Trophoblast cell (in vitro differentiated cells and primary cell): Measurements from ENCODE around the gene PLPP7.

Source experiments
- DNase-seq, 2 donors: peaks; one replicate each; pipeline ENCODE4 v3.0.0-alpha.2; 2016
- H2AFZ ChIP-seq: 2 replicates; pipeline ENCODE4 v1.6.1; 2013; ENCODE audit warnings: low read length, moderate library complexity, mild to moderate bottlenecking; ENCODE audit not compliant: insufficient read depth, poor library complexity
- H2AK5ac ChIP-seq: 2 replicates; pipeline ENCODE4 v1.6.1; 2013; ENCODE audit warnings: mild to moderate bottlenecking, low read length
- H2BK120ac ChIP-seq: 2 replicates; pipeline ENCODE4 v1.6.1; 2013; ENCODE audit warnings: low read length, mild to moderate bottlenecking, moderate library complexity; ENCODE audit not compliant: insufficient read depth, poor library complexity
- H2BK12ac ChIP-seq: 2 replicates; pipeline ENCODE4 v1.6.1; 2013; ENCODE audit warnings: mild to moderate bottlenecking, low read length, moderate library complexity
- H2BK5ac ChIP-seq: 2 replicates; pipeline ENCODE4 v1.6.1; 2013; ENCODE audit warnings: low read length, low read depth, moderate library complexity, mild to moderate bottlenecking; ENCODE audit not compliant: poor library complexity
- H3K14ac ChIP-seq: 2 replicates; pipeline ENCODE4 v1.6.1; 2013; ENCODE audit warnings: mild to moderate bottlenecking, low read length
- H3K18ac ChIP-seq: 2 replicates; pipeline ENCODE4 v1.6.1; 2013; ENCODE audit warnings: mild to moderate bottlenecking, low read length
- H3K23ac ChIP-seq: 2 replicates; pipeline ENCODE4 v1.6.1; 2013; ENCODE audit warnings: low read length
- H3K27ac ChIP-seq: 2 replicates; pipeline ENCODE4 v1.5.1; 2013; ENCODE audit warnings: low read depth, mild to moderate bottlenecking, inconsistent platforms, low read length, moderate library complexity
- H3K27me3 ChIP-seq: 2 replicates; pipeline ENCODE4 v1.6.1; 2013; ENCODE audit warnings: inconsistent platforms, mild to moderate bottlenecking, low read length, moderate library complexity; ENCODE audit not compliant: insufficient read depth
- H3K36me3 ChIP-seq, 2 experiments: 1 replicate in 1 of 2; 2 replicates in 1 of 2; pipeline ENCODE4 v1.6.1; 2013; ENCODE audit warnings: low read length in 2 of 2, mild to moderate bottlenecking in 2 of 2, moderate library complexity in 1 of 2; ENCODE audit not compliant: insufficient read depth in 2 of 2, control insufficient read depth in 1 of 2
- H3K4ac ChIP-seq: 2 replicates; pipeline ENCODE4 v1.6.1; 2013; ENCODE audit warnings: low read depth, mild to moderate bottlenecking, low read length, moderate library complexity
- H3K4me1 ChIP-seq, 2 experiments: 1 replicate in 1 of 2; 2 replicates in 1 of 2; pipeline ENCODE4 v1.6.1; 2013; ENCODE audit warnings: low read length in 2 of 2, mild to moderate bottlenecking in 2 of 2, moderate library complexity in 1 of 2; ENCODE audit not compliant: insufficient read depth in 2 of 2, control insufficient read depth in 1 of 2
- H3K4me2 ChIP-seq: 2 replicates; pipeline ENCODE4 v1.6.1; 2013; ENCODE audit warnings: inconsistent platforms, mild to moderate bottlenecking, low read length, moderate library complexity
- H3K4me3 ChIP-seq: 2 replicates; pipeline ENCODE4 v1.5.1; 2013; ENCODE audit warnings: mild to moderate bottlenecking, low read depth, low read length, inconsistent platforms
- H3K79me1 ChIP-seq: one replicate; pipeline ENCODE4 v1.6.1; 2013; ENCODE audit warnings: low read length
- H3K79me2 ChIP-seq: 2 replicates; pipeline ENCODE4 v1.6.1; 2013; ENCODE audit warnings: low read length, mild to moderate bottlenecking; ENCODE audit not compliant: control insufficient read depth, insufficient read depth, poor library complexity
- H3K9ac ChIP-seq: 2 replicates; pipeline ENCODE4 v1.6.1; 2013; ENCODE audit warnings: mild to moderate bottlenecking, low read length
- H3K9me3 ChIP-seq: 2 replicates; pipeline ENCODE4 v1.6.1; 2013; ENCODE audit warnings: low read depth, mild to moderate bottlenecking, control low read depth, inconsistent platforms, low read length; ENCODE audit not compliant: insufficient read depth
- H4K12ac ChIP-seq: 2 replicates; pipeline ENCODE4 v1.6.1; 2013; ENCODE audit warnings: low read depth, mild to moderate bottlenecking, low read length, moderate library complexity
- H4K8ac ChIP-seq: 2 replicates; pipeline ENCODE4 v1.6.1; 2013; ENCODE audit warnings: low read depth, mild to moderate bottlenecking, low read length, moderate library complexity
- H4K91ac ChIP-seq: one replicate; pipeline ENCODE4 v1.6.1; 2013; ENCODE audit warnings: low read depth, mild to moderate bottlenecking, low read length, moderate library complexity
- WGBS: extraction: QIAGEN DNeasy Blood & Tissue Kit; methylation state at CpG from one replicate; pipeline ENCODE4 v1.1.7; 2013; ENCODE audit warnings: missing lambda C conversion rate; ENCODE audit not compliant: insufficient read length, insufficient coverage; ENCODE audit errors: extremely low coverage; 5-methylcytosine and 5-hydroxymethylcytosine counted together

Gene PLPP7

DNA sequence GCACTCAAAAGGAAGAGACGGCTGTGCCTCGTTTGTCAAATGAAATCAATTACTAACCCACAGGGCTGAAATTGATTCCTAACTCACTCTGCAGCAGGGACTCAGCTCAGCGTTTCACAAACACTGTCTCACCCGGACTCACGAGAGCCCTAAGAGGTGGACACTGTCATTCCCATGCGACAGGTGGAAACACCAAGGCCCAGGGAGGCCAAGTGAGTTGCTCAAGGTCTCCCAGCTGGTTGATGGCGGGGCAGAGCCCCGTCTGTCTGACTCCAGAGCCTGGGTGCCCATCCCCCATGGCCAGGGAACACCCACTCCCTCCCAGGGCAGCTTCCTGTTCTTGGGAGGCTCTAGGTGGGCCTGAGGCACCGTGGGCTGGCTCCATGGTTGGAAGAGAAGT, 1.3 kb upstream of the PLPP7 start:
- H3K36me3 ChIP-seq, result no peaks in the 10 kb centered on the region
- H3K79me2 ChIP-seq, result no peaks in the 10 kb centered on the region
- H3K4ac ChIP-seq, result no peak overlapping the region
- H3K27ac ChIP-seq, result no peak overlapping the region
- no peaks in the 10 kb centered on the region for H3K79me1 ChIP-seq
- no peak overlapping the region for H3K23ac ChIP-seq
- H3K9ac ChIP-seq, result no peak overlapping the region
- H3K18ac ChIP-seq, result no peak overlapping the region
- peaks cover 2% of the 10 kb centered on the region for H3K27me3 ChIP-seq
- no peaks in the 10 kb centered on the region for H3K9me3 ChIP-seq
- H3K4me1 ChIP-seq, result peaks cover 0 to under 1% of the 10 kb centered on the region in 2 experiments
- no peak overlapping the region for H3K4me2 ChIP-seq
- no peak overlapping the region for H2BK5ac ChIP-seq
- no peak overlapping the region for H2AFZ ChIP-seq
- no peak overlapping the region for H4K8ac ChIP-seq
- no peak overlapping the region for H2BK120ac ChIP-seq
- no peak overlapping the region for H3K4me3 ChIP-seq
- no peak overlapping the region for H4K91ac ChIP-seq
- no peak overlapping the region for H2AK5ac ChIP-seq
- no peak overlapping the region for H3K14ac ChIP-seq
- no peak for DNase-seq
- H4K12ac ChIP-seq, result no peak overlapping the region
- WGBS, result no CpG with 5 or more reads among the region's 9 CpGs
- H2BK12ac ChIP-seq, result no peak overlapping the region

- H3K4me2 ChIP-seq, result no peak overlapping the region
- H2BK12ac ChIP-seq, result no peak overlapping the region
- no peaks in the 10 kb centered on the region for H3K27me3 ChIP-seq
- no peaks in the 10 kb centered on the region for H3K36me3 ChIP-seq
- no peak for DNase-seq
- H3K27ac ChIP-seq, result no peak overlapping the region
- H3K18ac ChIP-seq, result no peak overlapping the region
- no peak overlapping the region for H2AFZ ChIP-seq
- no peaks in the 10 kb centered on the region for H3K9me3 ChIP-seq
- H4K91ac ChIP-seq, result no peak overlapping the region
- H3K79me2 ChIP-seq, result no peaks in the 10 kb centered on the region
- no peak overlapping the region for H3K9ac ChIP-seq
- WGBS, result no CpG with 5 or more reads among the region's 34 CpGs
- no peak overlapping the region for H2AK5ac ChIP-seq
- H3K23ac ChIP-seq, result no peak overlapping the region
- no peak overlapping the region for H4K12ac ChIP-seq
- H3K14ac ChIP-seq, result no peak overlapping the region
- H3K4me3 ChIP-seq, result no peak overlapping the region
- H2BK120ac ChIP-seq, result no peak overlapping the region
- H3K4ac ChIP-seq, result no peak overlapping the region
- H3K79me1 ChIP-seq, result no peaks in the 10 kb centered on the region
- H2BK5ac ChIP-seq, result no peak overlapping the region
- no peaks in the 10 kb centered on the region for H3K4me1 ChIP-seq
- no peak overlapping the region for H4K8ac ChIP-seq
Measured at GRCh38 chr9:131290036-131290766, 678 bp downstream of the PLPP7 start.

DNA sequence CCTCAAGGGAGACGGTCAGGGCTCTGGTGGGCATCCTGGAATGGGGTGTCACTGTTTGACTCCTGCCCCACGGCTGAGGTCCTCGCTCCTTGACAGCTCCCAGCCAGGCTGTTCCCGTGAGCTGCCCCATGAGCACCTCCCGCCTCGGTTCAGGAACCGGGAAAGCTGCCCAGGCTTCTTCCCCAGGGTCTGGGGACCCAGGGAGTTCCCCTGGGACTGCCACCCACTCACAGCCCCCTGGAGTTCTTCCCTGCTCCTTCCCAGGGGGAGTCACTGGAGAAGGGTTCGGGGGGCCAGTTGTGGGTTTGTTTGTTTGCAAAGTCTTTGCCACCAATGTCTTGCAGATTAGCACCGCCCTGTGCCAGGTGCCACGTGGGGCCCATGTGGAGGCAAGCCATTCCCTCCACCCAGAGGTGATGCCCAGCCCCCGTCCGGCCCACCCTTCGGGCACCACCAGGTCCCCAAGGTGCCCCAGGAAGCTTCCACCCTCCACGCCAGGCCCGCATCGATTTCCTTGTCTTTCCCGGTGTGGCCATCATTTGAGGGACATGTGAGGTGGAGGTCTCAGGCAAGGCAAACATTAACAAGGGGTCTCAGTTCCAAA, 1.3 kb downstream of the PLPP7 start:
- H4K12ac ChIP-seq, result no peak overlapping the region
- H2AFZ ChIP-seq, result no peak overlapping the region
- H2BK120ac ChIP-seq, result no peak overlapping the region
- no CpG with 5 or more reads among the region's 17 CpGs for WGBS
- no peak overlapping the region for H3K27ac ChIP-seq
- no peaks in the 10 kb centered on the region for H3K9me3 ChIP-seq
- no peak overlapping the region for H3K14ac ChIP-seq
- no peak overlapping the region for H3K4me3 ChIP-seq
- H3K36me3 ChIP-seq, result no peaks in the 10 kb centered on the region
- H3K79me1 ChIP-seq, result no peaks in the 10 kb centered on the region
- no peak overlapping the region for H4K91ac ChIP-seq
- H2BK12ac ChIP-seq, result no peak overlapping the region
- H3K27me3 ChIP-seq, result no peaks in the 10 kb centered on the region
- no peak for DNase-seq
- no peak overlapping the region for H2BK5ac ChIP-seq
- H3K79me2 ChIP-seq, result no peaks in the 10 kb centered on the region
- H3K9ac ChIP-seq, result no peak overlapping the region
- H2AK5ac ChIP-seq, result no peak overlapping the region
- no peak overlapping the region for H3K4me2 ChIP-seq
- H4K8ac ChIP-seq, result no peak overlapping the region
- no peak overlapping the region for H3K18ac ChIP-seq
- no peak overlapping the region for H3K23ac ChIP-seq
- no peak overlapping the region for H3K4ac ChIP-seq
- no peaks in the 10 kb centered on the region for H3K4me1 ChIP-seq

DNA sequence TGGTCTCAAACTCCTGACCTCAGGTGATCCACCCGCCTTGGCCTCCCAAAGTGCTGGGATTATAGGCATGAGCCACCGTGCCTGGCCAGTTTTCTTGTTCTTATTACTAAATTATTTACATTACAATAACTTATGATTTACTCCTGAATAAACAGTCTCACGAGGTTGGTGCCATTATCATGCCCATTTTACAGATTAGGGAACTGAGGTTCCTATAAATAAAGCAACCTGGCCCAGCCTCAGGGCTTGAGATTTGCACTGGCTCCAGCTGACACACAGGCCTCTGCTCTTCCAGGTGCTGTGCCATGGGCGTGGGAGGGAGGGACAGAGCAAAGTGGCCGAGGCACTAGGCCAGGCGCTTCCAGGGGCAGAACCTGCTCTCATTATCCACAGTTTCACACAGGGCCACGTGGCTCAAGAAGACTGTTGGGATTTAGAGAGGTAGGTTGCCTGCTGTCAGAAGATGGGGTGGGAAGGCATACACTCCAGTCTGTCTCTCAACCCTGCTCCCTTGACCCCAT, 2.3 kb downstream of the PLPP7 start:
- no peak for DNase-seq
- no peak overlapping the region for H4K8ac ChIP-seq
- H3K9ac ChIP-seq, result no peak overlapping the region
- H2AK5ac ChIP-seq, result no peak overlapping the region
- H3K4me1 ChIP-seq, result no peaks in the 10 kb centered on the region
- no peaks in the 10 kb centered on the region for H3K9me3 ChIP-seq
- H3K79me2 ChIP-seq, result no peaks in the 10 kb centered on the region
- no peak overlapping the region for H3K18ac ChIP-seq
- no peak overlapping the region for H4K91ac ChIP-seq
- H3K79me1 ChIP-seq, result no peaks in the 10 kb centered on the region
- no peak overlapping the region for H3K4me2 ChIP-seq
- H3K4ac ChIP-seq, result no peak overlapping the region
- H3K14ac ChIP-seq, result no peak overlapping the region
- no peak overlapping the region for H4K12ac ChIP-seq
- no peak overlapping the region for H2BK12ac ChIP-seq
- no peak overlapping the region for H3K23ac ChIP-seq
- H3K36me3 ChIP-seq, result no peaks in the 10 kb centered on the region
- no peak overlapping the region for H3K27ac ChIP-seq
- no peaks in the 10 kb centered on the region for H3K27me3 ChIP-seq
- WGBS, result no CpG with 5 or more reads among the region's 7 CpGs
- H2BK120ac ChIP-seq, result no peak overlapping the region
- H3K4me3 ChIP-seq, result no peak overlapping the region
- no peak overlapping the region for H2BK5ac ChIP-seq
- H2AFZ ChIP-seq, result no peak overlapping the region
